ENCODE data around the gene MIOX. TPM values are rescaled to one million over a fixed set of nuclear protein-coding genes. Genes with fewer than 3 reads are reported as not detected.

MIOX gene
- total and polyA plus RNA-seq, 2 of the 13 experiments (the other 11 are each of a cell fraction or from before 2014, with no cell fraction given), result 1.5 to 2.9 TPM

- TF ChIP-seq ZNF18 (CRISPR knock-in tag; IDR thresholded peaks at IDR 0.05; ENCODE audit: insufficient replicate concordance) (no peak), ZNF263 (CRISPR knock-in tag; IDR thresholded peaks at IDR 0.05) (no peak; the same call in 1 of the 2 replicates), ZNF224 (CRISPR knock-in tag; IDR thresholded peaks at IDR 0.05) (peak; percentile 76; the same call in 1 of the 2 replicates), HOXA3 (CRISPR knock-in tag; IDR thresholded peaks at IDR 0.05) (no peak), SP4 (CRISPR knock-in tag; IDR thresholded peaks at IDR 0.05) (peak; percentile 66; the same call in 1 of the 2 replicates), ETV5 (CRISPR knock-in tag; IDR thresholded peaks at IDR 0.05; ENCODE audit: borderline replicate concordance) (no peak), IRF1 (CRISPR knock-in tag; IDR thresholded peaks at IDR 0.05; ENCODE audit: low read depth) (no peak), MTF1 (CRISPR knock-in tag; IDR thresholded peaks at IDR 0.05) (no peak), RNF219 (CRISPR knock-in tag; IDR thresholded peaks at IDR 0.05) (no peak), GPBP1L1 (CRISPR knock-in tag; IDR thresholded peaks at IDR 0.05) (no peak), MXD4 (CRISPR knock-in tag; IDR thresholded peaks at IDR 0.05) (no peak; the same call in 1 of the 2 replicates), SMYD3 (CRISPR knock-in tag; IDR thresholded peaks at IDR 0.05) (peak; percentile 88), KDM5A (IDR thresholded peaks at IDR 0.05; ENCODE audit: borderline replicate concordance, low read length) (no peak), PRMT3 (CRISPR knock-in tag; IDR thresholded peaks at IDR 0.05; ENCODE audit: borderline replicate concordance, low read depth) (no peak), U2AF2 (IDR thresholded peaks at IDR 0.05; ENCODE audit: low read depth, low read length) (no peak), SMAD3 (CRISPR knock-in tag; IDR thresholded peaks at IDR 0.05) (peak; percentile 39; the same call in 1 of the 2 replicates), MEF2D (CRISPR knock-in tag; IDR thresholded peaks at IDR 0.05) (peak; percentile 59), IKZF4 (CRISPR knock-in tag; IDR thresholded peaks at IDR 0.05; ENCODE audit: borderline replicate concordance, low read depth, not compliant biosample characterization) (no peak), DDIT3 (CRISPR knock-in tag; IDR thresholded peaks at IDR 0.05) (no peak), NRL (CRISPR knock-in tag; IDR thresholded peaks at IDR 0.05; ENCODE audit: borderline replicate concordance) (peak; percentile 66), SNAPC2 (CRISPR knock-in tag; IDR thresholded peaks at IDR 0.05) (peak; percentile 73; the same call in 1 of the 2 replicates), GATAD1 (CRISPR knock-in tag; IDR thresholded peaks at IDR 0.05) (0 out of 2 replicates have a peak, but pooled peaks have one; percentile 19), ZFP1 (CRISPR knock-in tag; IDR thresholded peaks at IDR 0.05) (no peak)
Observed at GRCh38 chr22:50485221-50486131, 1.2 kb upstream of the MIOX start (continued).
